UCSD-AML1 (cell line): ENCODE results near the gene POLN.

Source experiments
- DNase-seq: peaks from one replicate; lab custom pipeline; 2025; ENCODE audit not compliant: unreplicated experiment; lab: John Stamatoyannopoulos, UW

POLN gene

GRCh38 chr4:2264481-2265041 lies 22.6 kb upstream of the POLN start:
- DNase-seq: no peak

- no peak for DNase-seq
Measured at GRCh38 chr4:2263926-2264321, 22.0 kb upstream of the POLN start.

- DNase-seq: no peak
Measured at GRCh38 chr4:2262944-2263250, 21.0 kb upstream of the POLN start.

DNA sequence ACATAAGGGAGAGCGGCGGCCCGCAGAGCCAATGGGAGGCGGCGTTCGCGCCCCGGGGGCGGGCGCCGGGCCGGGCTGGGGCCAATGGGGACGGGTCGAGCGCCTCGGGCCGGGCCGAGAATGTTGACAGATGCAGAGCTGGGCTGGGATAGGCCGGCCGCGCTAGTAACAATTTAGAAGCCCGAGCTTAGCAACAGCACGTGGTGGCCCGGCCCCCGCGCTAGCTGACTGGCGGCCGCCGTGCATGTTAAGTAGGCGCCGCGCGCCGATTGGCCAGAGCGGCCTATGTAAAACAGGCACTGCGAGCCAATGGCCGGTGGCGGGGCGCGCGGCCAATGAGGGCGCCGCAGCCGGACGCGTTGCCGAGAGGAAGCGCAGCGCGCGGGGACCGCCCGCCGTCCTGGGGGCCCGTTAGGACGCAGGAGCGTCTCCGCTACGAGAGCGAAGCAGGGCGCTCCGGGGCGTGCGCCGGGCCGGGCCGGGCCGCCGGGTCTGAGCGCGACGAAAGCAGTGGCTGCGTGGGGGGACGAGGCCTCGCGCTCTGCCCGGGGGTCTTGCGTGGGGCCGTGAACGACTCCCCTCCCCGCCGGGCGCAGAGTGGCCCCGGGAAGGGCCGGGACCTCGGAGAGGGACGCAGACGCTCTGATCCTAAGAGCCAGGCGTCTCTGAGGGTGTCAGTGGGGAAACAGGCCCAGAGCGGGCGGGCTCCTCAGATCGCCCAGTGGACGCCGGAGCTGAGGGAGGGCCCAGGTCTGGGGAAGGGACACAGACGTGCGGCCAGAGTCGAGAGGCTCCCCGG lies 20.4 kb upstream of the POLN start:
- DNase-seq: peak; percentile 99

DNA sequence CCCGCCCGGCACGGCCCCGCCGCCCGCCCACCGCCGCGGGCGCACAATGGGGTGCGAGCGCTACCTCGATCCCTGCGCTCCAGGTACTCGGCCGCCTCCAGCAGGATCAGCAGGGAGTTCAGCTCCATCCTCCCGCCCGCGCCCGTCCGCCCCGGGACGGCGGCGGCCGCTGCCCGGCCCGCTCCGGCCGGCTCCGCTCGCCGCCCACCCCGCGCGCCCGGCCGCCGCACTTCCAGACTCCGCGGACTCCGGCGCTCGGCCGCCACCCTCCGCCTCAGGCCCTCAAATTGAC lies 19.9 kb upstream of the POLN start, which contains the start of gene MXD4:
TSS of gene MXD4 (minus strand) at position 257 of the 292 bp plus-strand sequence. CDS start at position 128, 129 bp downstream.
- DNase-seq: no peak

DNA sequence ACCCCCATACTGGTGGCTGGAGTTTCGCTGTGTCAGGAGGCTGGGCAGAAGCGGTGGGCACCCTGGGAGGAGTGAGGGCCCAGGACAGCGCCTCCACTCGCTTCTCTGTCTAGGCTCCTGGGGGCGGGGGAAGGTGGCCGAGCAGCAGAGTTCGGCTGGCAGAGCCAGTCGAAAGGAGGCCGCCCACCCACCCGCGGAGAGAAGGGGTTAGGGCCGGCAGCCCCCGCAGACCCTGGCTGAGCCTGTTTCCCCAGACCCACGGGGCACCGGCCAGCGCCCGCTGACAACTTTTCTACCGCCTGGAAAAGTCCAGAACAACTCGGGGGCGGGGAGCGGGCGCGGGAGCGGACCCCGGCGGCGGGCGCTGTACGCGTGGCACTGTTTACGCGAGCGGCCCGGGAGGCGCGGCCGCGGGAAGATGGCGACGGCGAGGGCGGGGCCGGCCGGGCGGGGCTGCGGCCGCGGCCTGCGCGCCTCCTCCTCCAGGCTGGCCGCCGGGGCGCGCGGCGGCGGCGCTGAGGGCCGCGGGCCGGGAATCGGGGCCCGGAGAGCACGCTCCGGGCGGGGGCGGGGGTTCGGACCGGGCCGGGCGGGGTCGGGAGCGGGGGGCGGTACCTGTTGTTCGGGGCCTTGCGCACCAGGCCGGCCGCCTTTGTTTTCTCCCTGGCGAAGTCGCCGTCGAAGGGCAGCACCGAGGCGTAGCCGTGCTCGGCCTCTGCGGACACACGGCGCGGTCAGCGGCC lies 19.4 kb upstream of the POLN start:
- peak; percentile 50 for DNase-seq

DNA sequence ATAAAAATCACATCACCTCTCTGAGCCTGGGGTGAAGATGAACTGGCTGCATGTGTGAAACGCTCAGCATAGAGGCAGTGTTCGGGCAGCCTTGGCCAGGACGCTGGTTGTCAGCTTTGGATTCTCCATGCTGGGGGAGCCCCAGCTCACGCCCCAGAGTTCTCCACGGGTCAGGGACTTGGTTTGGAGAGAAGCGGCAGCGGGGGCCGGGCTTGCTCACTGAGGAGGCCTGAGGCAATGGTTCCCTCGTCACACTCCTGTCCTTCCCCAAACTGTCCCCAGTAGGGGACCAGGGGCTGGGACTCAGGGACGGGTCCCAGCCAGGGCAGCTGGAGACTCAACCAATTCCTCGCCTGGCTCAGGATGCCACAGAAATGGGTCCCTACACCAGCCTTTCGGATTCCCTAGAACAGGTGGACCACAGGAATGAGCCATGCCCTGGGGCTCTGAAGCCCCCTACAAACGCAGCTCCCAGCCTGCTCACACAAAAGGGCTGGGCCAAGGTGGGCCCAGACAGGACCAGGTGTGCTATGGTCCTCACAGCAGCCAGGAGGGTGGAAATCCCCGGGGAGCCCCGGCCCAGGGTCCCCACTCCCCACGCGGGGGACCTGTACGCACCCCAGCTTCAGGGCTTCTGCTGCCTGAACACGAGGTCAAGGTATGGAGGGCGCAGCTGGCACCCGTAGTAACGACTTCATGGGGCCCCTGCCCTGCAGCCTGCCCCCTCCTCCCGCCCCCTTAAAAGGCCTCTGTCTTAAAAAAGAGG lies 18.6 kb upstream of the POLN start:
- no peak for DNase-seq

GRCh38 chr4:2259541-2260343 lies 17.8 kb upstream of the POLN start:
- no peak for DNase-seq

DNA sequence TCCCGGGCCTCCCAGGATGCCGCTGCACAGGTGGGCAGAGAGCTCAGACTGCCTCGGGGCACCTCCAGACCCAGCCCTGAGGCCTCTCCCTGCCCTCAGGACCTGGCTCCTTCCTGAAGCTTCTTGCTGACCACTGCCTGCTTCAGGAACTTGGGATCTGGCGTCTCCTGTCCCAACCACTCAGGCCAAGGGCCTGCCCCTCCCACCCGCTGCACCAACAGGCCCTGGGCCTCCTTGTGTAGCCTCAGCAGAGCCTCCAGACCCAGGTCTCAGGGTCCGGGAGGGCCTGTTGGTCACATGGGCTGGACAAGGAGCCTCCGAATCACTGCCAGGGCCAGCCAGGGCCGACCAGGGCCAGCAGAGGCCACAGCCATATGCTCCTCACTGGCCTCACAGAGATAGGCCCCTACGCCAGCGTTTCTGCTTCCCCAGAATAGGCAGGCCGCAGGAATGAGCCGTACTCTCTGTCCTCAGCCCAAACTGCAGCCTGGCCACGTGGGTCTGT lies 17.2 kb upstream of the POLN start:
- no peak for DNase-seq

DNA sequence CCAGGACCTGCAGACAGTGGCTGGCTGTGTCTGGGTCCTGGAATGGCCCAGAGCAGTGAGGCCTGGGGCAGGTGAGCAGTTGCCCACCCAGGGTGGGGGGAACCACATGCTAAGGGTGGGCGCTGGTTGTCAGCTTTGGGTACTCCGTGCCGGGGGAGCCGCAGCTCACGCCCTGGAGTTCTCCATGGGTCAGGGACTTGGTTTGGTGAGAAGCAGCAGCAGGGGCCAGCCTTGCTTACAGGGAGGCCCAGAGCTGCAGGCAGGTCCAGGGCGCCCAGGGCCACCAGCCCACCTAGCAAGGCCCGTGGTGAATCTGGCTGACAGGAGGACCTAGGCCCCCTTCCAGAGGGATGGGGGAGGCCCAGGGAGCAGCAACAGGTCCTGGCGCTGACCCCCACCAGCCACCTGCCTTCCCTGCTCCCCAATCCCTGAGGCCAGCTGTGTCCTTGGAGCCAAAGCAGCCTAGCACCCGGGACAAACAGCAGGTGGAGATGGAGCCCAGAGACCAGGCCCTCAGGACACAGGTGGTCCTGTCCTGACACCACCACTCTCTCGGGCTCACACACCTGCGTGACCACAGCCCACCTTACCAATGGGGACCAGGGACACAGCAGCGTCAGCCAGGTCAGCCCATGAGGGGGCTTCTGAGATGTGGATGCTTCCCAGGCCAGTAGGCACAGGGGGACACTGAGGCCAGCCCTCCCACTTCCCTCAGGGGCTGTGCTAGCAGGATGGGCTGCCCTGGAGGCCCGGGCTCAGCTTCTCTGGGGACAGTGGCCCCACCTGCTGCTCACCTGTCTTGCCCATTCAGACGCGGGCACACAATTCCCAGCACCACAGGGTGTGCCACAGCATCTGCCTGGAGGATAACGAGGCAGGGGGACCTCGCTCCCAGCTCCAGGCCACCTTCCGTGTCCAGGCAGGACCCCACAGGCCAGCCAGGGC lies 16.4 kb upstream of the POLN start:
- DNase-seq: no peak

DNA sequence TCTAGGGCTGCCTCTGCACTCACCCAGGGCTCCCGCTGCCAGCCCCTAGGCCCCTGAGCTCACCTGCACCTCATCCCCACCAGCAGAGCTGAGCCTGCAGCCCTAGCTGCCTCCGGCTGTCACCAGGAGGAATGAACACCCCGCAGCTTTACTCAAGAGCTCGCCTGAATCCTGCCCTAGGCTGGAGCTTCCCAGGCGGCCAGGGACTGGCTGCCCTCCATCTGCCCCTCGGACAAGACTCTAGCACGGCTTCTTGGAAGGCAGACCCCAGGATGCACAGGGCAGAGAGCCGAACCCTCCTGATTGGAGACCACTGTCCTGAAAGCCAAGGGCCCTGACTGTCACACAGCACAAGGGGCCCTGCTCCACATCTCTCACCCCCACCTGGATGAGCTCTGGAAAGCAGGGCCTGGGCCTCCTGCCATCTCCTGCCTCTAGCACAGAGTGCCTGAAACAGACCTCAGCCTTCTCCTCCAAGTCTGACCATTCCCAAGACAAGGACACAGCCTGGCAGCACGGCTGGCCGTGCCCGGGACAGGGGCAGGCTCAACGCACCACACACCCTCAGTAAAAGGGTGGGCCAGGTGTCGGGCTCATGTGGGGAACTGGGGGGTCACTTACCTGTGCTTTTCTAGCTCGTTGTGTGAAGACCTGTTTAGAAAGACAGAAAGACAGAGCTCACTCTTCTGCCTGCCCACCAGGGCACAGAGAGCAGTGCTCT lies 15.6 kb upstream of the POLN start:
- DNase-seq: no peak

DNA sequence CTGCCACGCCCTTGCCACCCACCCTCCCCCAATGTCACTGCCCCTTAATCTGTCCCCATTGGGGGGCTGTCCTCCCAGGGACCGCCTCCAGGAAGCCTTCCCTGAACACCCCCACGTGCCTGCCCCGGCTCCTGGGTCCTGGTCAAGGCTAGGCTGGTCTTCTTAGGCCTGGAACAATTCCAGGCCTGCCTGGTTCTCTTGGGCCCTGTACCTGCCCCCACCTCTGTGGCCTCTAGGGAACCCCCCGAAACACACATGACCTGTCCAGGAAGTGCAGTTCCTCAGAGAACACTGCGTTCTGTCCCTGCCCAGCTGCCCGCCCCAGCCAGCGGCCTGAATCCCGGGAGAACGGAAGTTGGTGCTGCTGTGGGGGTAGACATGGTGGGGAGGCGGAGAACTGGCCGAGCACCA lies 14.9 kb upstream of the POLN start:
- no peak for DNase-seq

- DNase-seq: no peak
Measured at GRCh38 chr4:2256156-2256731, 14.3 kb upstream of the POLN start.

DNA sequence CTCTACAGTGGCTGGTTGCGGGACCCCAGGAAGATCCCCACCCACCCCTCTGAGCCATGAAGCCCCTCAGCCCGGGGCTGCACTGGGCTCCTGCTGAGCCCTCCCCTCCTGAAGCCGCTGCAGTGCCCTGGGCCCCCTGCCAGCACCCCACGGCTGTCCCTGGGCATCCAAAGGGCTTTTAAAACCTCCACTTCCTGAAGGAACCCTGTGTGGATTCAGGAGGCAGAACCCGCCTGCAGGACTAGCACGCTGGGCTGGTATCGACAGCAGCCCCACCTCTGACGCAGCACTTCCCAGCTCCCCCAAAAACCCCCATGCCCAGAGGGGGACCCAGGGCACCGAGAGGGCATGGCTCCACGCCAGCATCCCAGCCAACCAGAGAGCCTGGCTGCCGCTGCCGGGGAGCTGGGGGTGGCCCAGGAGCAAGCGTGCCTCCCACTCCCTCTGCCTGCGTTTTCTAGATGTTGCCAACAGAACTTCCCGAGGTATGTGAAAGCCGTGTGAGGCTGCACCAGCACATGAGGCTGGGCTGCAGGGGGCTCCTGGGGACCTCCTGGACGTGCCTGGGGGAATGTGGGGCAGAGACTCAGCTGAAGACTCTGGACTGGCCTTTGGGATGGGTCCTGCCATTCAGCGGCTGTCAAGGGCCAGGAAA lies 13.7 kb upstream of the POLN start:
- no peak for DNase-seq

- no peak for DNase-seq
Measured at GRCh38 chr4:2254665-2255500, 13.0 kb upstream of the POLN start.

DNA sequence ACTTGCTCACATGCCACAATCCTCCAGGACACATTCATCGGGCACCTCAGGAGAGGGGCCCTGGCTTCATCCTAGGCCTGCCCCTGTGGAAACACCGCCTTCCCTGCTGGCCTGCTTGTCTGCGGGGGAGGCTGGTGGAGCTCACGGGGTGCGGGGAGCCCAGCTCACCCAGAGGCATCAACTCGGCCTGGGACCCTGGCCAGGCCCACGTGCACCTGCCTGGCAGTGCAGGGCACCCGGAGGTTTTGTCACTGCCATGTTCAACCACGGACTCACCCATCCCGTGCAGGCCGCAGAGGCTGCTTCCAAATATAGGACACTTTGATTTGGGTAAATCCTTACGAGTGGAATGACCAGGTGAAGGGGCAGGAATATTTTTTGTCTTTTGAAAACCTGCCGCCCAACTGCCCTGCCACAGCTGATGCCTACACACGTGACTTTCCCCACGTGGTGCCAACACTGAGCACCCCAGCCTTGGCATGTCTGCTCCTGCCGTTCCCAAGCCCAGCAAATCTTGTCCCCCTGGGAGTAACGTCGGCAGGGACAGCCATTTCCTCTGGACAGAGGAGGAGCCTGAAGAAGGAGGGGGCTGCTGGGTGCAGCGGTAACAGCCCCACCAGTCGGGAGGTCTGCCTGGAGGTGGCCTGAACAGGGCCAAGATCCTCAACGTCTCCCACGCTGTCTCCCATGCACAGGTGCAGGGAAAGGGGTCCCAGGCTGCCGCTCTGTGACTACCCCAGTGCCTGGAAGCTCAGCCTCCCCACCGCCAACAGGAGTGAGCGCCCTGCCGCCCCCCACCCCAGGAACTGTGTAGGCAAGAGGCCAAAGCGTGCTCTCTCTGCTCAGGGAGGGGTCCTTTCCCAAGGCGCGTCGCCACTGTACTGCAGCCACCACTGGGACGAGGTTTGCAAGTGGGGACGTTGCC lies 11.5 kb upstream of the POLN start:
- DNase-seq: no peak
